Glutamatergic neuron (in vitro differentiated cells): ENCODE results near the gene NLRP4. TPM values are rescaled to one million over a fixed set of nuclear protein-coding genes. Genes with fewer than 3 reads are reported as not detected.

Experiments
- DNase-seq: peaks from one replicate; pipeline ENCODE4 v3.0.0; 2022
- H3K27ac Mint-ChIP-seq: one replicate; pipeline ENCODE4 v1.8.0; 2020; ENCODE audit warnings: mild to moderate bottlenecking, mixed read lengths, inconsistent platforms; ENCODE audit not compliant: unreplicated experiment
- H3K27me3 Mint-ChIP-seq: one replicate; pipeline ENCODE4 v1.8.0; 2020; ENCODE audit warnings: mild to moderate bottlenecking, moderate library complexity, mixed read lengths, inconsistent platforms; ENCODE audit not compliant: unreplicated experiment
- H3K36me3 Mint-ChIP-seq: one replicate; pipeline ENCODE4 v1.8.0; 2020; ENCODE audit warnings: mild to moderate bottlenecking, mixed read lengths, inconsistent platforms; ENCODE audit not compliant: unreplicated experiment
- H3K4me1 Mint-ChIP-seq: one replicate; pipeline ENCODE4 v1.8.0; 2020; ENCODE audit warnings: mild to moderate bottlenecking, low read depth, mixed read lengths, inconsistent platforms; ENCODE audit not compliant: unreplicated experiment
- H3K4me3 Mint-ChIP-seq: one replicate; pipeline ENCODE4 v1.8.0; 2020; ENCODE audit warnings: mild to moderate bottlenecking, mixed read lengths, inconsistent platforms; ENCODE audit not compliant: unreplicated experiment
- H3K9me3 Mint-ChIP-seq: one replicate; pipeline ENCODE4 v1.8.0; 2020; ENCODE audit warnings: mild to moderate bottlenecking, moderate library complexity, mixed read lengths, inconsistent platforms; ENCODE audit not compliant: unreplicated experiment
- total RNA-seq: library from RNA; stranded (reverse); fragmentation: NEBNext Ultra II Directional; extraction: Animal tissue kit (Norgen Biotek cat#: 25700); gene quantifications from one replicate; pipeline ENCODE4 v1.2.1, GENCODE V29; 2021; ENCODE audit not compliant: unreplicated experiment
- TF ChIP-seq, protein P1 (sequence below): fragments of 200-600 bp; sonication (generic); IDR thresholded peaks from one replicate; pipeline ENCODE4 v1.5.0; 2021; ENCODE audit not compliant: partially characterized antibody, unreplicated experiment

NLRP4 gene
- total RNA-seq, 1 donor from 2014 or later: not detected

- Mint-ChIP-seq H3K4me3 (no peak overlapping the region), H3K9me3 (peaks cover 7% of the 10 kb centered on the region), H3K36me3 (peaks cover 14% of the 10 kb centered on the region), H3K27me3 (no peaks in the 10 kb centered on the region), H3K4me1 (no peaks in the 10 kb centered on the region), H3K27ac (no peak overlapping the region)
- TF ChIP-seq, protein P1, sequence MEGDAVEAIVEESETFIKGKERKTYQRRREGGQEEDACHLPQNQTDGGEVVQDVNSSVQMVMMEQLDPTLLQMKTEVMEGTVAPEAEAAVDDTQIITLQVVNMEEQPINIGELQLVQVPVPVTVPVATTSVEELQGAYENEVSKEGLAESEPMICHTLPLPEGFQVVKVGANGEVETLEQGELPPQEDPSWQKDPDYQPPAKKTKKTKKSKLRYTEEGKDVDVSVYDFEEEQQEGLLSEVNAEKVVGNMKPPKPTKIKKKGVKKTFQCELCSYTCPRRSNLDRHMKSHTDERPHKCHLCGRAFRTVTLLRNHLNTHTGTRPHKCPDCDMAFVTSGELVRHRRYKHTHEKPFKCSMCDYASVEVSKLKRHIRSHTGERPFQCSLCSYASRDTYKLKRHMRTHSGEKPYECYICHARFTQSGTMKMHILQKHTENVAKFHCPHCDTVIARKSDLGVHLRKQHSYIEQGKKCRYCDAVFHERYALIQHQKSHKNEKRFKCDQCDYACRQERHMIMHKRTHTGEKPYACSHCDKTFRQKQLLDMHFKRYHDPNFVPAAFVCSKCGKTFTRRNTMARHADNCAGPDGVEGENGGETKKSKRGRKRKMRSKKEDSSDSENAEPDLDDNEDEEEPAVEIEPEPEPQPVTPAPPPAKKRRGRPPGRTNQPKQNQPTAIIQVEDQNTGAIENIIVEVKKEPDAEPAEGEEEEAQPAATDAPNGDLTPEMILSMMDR: no peak
- DNase-seq: no peak
Observed at GRCh38 chr19:55811340-55811739, 25.0 kb upstream of the NLRP4 start.

DNA sequence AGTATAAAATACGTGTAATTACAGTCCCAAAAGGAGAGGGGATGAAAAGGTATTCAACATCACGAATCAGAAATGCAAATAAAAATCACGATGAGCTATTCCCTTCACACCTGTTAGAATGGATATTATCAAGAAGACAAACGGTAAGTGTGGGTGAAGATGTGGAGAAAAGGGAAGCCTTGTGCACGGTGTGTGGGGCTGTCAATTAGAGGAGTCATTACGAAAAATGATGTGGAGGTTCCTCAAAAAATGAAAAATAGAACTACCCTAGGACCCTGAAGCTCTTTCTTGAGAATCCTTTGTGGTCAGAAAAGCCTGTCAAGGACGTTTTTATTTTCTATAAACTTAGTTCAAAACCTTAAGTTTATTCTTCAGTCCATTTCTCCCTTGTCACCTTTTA lies 23.9 kb upstream of the NLRP4 start:
- no peak for DNase-seq
- Mint-ChIP-seq H3K27me3 (no peaks in the 10 kb centered on the region), H3K9me3 (peaks cover 10% of the 10 kb centered on the region), H3K4me3 (no peak overlapping the region), H3K27ac (no peak overlapping the region), H3K36me3 (peaks cover 9% of the 10 kb centered on the region), H3K4me1 (no peaks in the 10 kb centered on the region)
- TF ChIP-seq, protein P1: no peak

DNA sequence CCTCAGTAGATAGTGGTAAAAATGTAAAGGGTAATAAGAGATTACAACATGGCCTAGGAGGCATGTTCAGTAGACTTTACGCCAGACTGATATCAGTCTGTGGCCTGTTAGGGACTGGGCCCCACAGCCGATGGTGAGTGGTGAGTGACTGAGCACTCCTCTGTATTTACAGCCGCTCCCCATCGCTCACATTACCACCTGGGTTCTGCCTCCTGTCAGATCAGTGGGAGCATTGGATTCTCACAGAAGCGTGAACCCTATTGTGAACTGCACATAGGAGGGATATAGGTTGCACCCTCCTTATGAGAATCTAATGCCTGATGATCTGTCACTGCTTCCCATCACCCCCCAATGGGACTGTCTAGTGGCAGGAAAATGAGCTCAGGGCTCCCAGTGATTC lies 22.4 kb upstream of the NLRP4 start:
- Mint-ChIP-seq H3K4me3 (no peak overlapping the region), H3K9me3 (peaks cover 10% of the 10 kb centered on the region), H3K4me1 (no peaks in the 10 kb centered on the region), H3K36me3 (peaks cover 5% of the 10 kb centered on the region), H3K27me3 (no peaks in the 10 kb centered on the region), H3K27ac (no peak overlapping the region)
- TF ChIP-seq, protein P1: no peak
- DNase-seq: no peak

- Mint-ChIP-seq H3K4me3 (no peak overlapping the region), H3K27me3 (no peaks in the 10 kb centered on the region), H3K36me3 (no peaks in the 10 kb centered on the region), H3K27ac (no peak overlapping the region), H3K9me3 (peaks cover 5% of the 10 kb centered on the region), H3K4me1 (no peaks in the 10 kb centered on the region)
- TF ChIP-seq, protein P1: no peak
- no peak for DNase-seq
Observed at GRCh38 chr19:55820037-55820436, 16.3 kb upstream of the NLRP4 start.

- no peak for DNase-seq
- H3K27me3 Mint-ChIP-seq: no peaks in the 10 kb centered on the region
- H3K9me3 Mint-ChIP-seq: peaks cover 6% of the 10 kb centered on the region
- no peaks in the 10 kb centered on the region for H3K4me1 Mint-ChIP-seq
- H3K36me3 Mint-ChIP-seq: no peaks in the 10 kb centered on the region
- no peak overlapping the region for H3K4me3 Mint-ChIP-seq
- TF ChIP-seq, protein P1: no peak
- H3K27ac Mint-ChIP-seq: no peak overlapping the region
Observed at GRCh38 chr19:55830656-55831055, 5.7 kb upstream of the NLRP4 start.
